A549 (cell line): ENCODE measurements around the gene ABT1. TPM values are rescaled to one million over a fixed set of nuclear protein-coding genes. Genes with fewer than 3 reads are reported as not detected.

Experiments used
- ATAC-seq, 2 experiments: fragments of 200-7000 bp in 1 of 2; fragments of >200 bp in 1 of 2; cut with Nextera tagmentation in 1 of 2; cut with Tn5 transposase in 1 of 2; 3 replicates each; pipeline versions ENCODE4 v1.8.0 to v1.9.1; 2018 to 2020; ENCODE audit warnings: mild to moderate bottlenecking in 1 of 2, moderate library complexity in 1 of 2
- CTCF ChIA-PET: fragments of 300-600 bp; sonication (Branson Sonifier 250); formaldehyde crosslinking; extraction: SDS; loops from one replicate; lab custom pipeline; 2021; ENCODE audit warnings: antibody characterized with exemption, inconsistent platforms; lab: Yijun Ruan, JAX
- POLR2A ChIA-PET: fragments of 350-600 bp; formaldehyde crosslinking; extraction: SDS; loops from one replicate; lab custom pipeline; 2021; ENCODE audit warnings: antibody characterized with exemption, inconsistent platforms; lab: Yijun Ruan, JAX
- DNase-seq, 2 experiments: peaks; one replicate each; pipeline versions ENCODE4 v3.0.0 to v3.0.0-alpha.2; 2011 to 2016; ENCODE audit warnings: low read depth in 1 of 2, low spot score in 1 of 2
- FAIRE-seq: peaks from 2 replicates; lab custom pipeline; 2011; peaks lifted over from hg19 to GRCh38; lab: Jason Lieb, UNC
- H3K27ac ChIP-seq, 2 experiments: fragments of >200 bp; sonication (Bioruptor Twin); formaldehyde crosslinking; 3 replicates each; pipeline ENCODE4 v1.5.1; 2016 to 2017
- H3K4me1 ChIP-seq: fragments of >200 bp; sonication (Bioruptor Twin); formaldehyde crosslinking; 3 replicates; pipeline ENCODE4 v1.6.1; 2016
- H3K4me2 ChIP-seq: fragments of >200 bp; sonication (Bioruptor Twin); formaldehyde crosslinking; 3 replicates; pipeline ENCODE4 v1.6.1; 2016
- H3K4me3 ChIP-seq: fragments of >200 bp; sonication (Bioruptor Twin); formaldehyde crosslinking; 3 replicates; pipeline ENCODE4 v1.5.1; 2016
- H3K9me3 ChIP-seq: fragments of >200 bp; sonication (Bioruptor Twin); formaldehyde crosslinking; 3 replicates; pipeline ENCODE4 v1.6.1; 2016
- ATOH8 ChIP-seq: fragments of 250-450 bp; sonication (Bioruptor Pico); IDR thresholded peaks from 2 replicates; pipeline ENCODE4 v1.5.0; 2020; ENCODE audit warnings: low read depth, mild to moderate bottlenecking, moderate library complexity
- BCL3 ChIP-seq: fragments of >200 bp; sonication (Bioruptor Twin); formaldehyde crosslinking; IDR thresholded peaks from 3 replicates; pipeline ENCODE4 v1.6.1; 2016
- BHLHE40 ChIP-seq: IDR thresholded peaks from 2 replicates; pipeline ENCODE4 v1.6.1; 2012; ENCODE audit warnings: low read depth, low read length, inconsistent platforms
- CBX8 ChIP-seq: fragments of 200-600 bp; sonication (generic); IDR thresholded peaks from 2 replicates; pipeline ENCODE4 v1.6.1; 2016
- CEBPB ChIP-seq, 2 experiments: fragments of >200 bp in 1 of 2; sonication (Bioruptor Twin) in 1 of 2; formaldehyde crosslinking in 1 of 2; IDR thresholded peaks; 2 replicates each; pipeline ENCODE4 v1.6.1; 2012 to 2016
- FOSL2 ChIP-seq, 2 experiments: fragments of 450-650 bp in 1 of 2; fragments of >200 bp in 1 of 2; sonication (Bioruptor Twin) in 1 of 2; formaldehyde crosslinking; IDR thresholded peaks; 2 replicates each; pipeline versions ENCODE4 v1.5.0 to v1.6.1; 2016 to 2020; ENCODE audit warnings: mild to moderate bottlenecking in 1 of 2, moderate library complexity in 1 of 2
- HEYL ChIP-seq: fragments of 250-450 bp; sonication (Bioruptor Pico); IDR thresholded peaks from 2 replicates; pipeline ENCODE4 v1.8.0; 2021; ENCODE audit warnings: mild to moderate bottlenecking, moderate library complexity
- HMGXB4 ChIP-seq: fragments of 250-450 bp; sonication (Bioruptor Pico); IDR thresholded peaks from 2 replicates; pipeline ENCODE4 v1.5.0; 2021; ENCODE audit warnings: mild to moderate bottlenecking, moderate library complexity, borderline replicate concordance
- JUN ChIP-seq, 2 experiments: fragments of >200 bp; sonication (Bioruptor Twin); formaldehyde crosslinking; IDR thresholded peaks; 2 replicates in 1 of 2; 3 replicates in 1 of 2; pipeline ENCODE4 v1.6.1; 2016 to 2017
- JUNB ChIP-seq: fragments of >200 bp; sonication (Bioruptor Twin); formaldehyde crosslinking; IDR thresholded peaks from 2 replicates; pipeline ENCODE4 v1.6.1; 2016
- MAZ ChIP-seq: fragments of 150-350 bp; IDR thresholded peaks from 2 replicates; pipeline ENCODE4 v1.6.1; 2014; ENCODE audit warnings: antibody characterized with exemption, low read depth, low read length, borderline replicate concordance
- NPAS2 ChIP-seq: fragments of 250-450 bp; sonication (Bioruptor Pico); IDR thresholded peaks from 2 replicates; pipeline ENCODE4 v1.8.0; 2022; ENCODE audit warnings: mild to moderate bottlenecking, moderate library complexity, borderline replicate concordance
- PHF8 ChIP-seq: fragments of 200-600 bp; sonication (generic); IDR thresholded peaks from 2 replicates; pipeline ENCODE4 v1.6.1; 2016; ENCODE audit warnings: low read depth, mild to moderate bottlenecking, antibody characterized with exemption, moderate library complexity, borderline replicate concordance
- RAD21 ChIP-seq, 2 experiments: fragments of >200 bp in 1 of 2; sonication (Bioruptor Twin) in 1 of 2; formaldehyde crosslinking in 1 of 2; IDR thresholded peaks in 1 of 2; conservative IDR thresholded peaks in 1 of 2; 2 replicates in 1 of 2; 3 replicates in 1 of 2; pipeline ENCODE4 v1.6.1; 2012 to 2018; ENCODE audit warnings: inconsistent platforms in 1 of 2
- SREBF2 ChIP-seq: fragments of 450-650 bp; IDR thresholded peaks from 2 replicates; pipeline ENCODE4 v1.6.1; 2014; ENCODE audit warnings: mild to moderate bottlenecking, moderate library complexity
- ZSCAN20 ChIP-seq: fragments of 250-450 bp; sonication (Bioruptor Pico); IDR thresholded peaks from 2 replicates; pipeline ENCODE4 v1.8.0; 2022; ENCODE audit warnings: mild to moderate bottlenecking, moderate library complexity
- whole genome bisulfite sequencing: methylation state at CpG from one replicate; pipeline ENCODE4 v1.1.6; 2017; ENCODE audit errors: missing lambda C conversion rate; 5-methylcytosine and 5-hydroxymethylcytosine counted together
- polyA plus RNA-seq, 4 experiments: library from polyadenylated mRNA; depleted of rRNA in 3 of 4; stranded (reverse); fragments of >200 nt; fragmentation: RNase III in 1 of 4; extraction: RNeasy Plus Mini Kit Qiagen cat#74134 plus additional on column Dnase treatment in 1 of 4; gene quantifications; 2 replicates in 3 of 4; 3 replicates in 1 of 4; pipeline ENCODE4 v1.2.3, GENCODE V29; 2011 to 2017

Gene ABT1
- polyA plus RNA-seq, 2 of the 4 experiments (the other 2 are of a cell fraction) = 10.6 to 11.1 TPM

GRCh38 chr6:26553264-26553634, 43.5 kb upstream of the ABT1 start:
- FAIRE-seq (no peak), ATAC-seq (peak; percentile 9 to 33; a peak in 4 of 6 replicates), DNase-seq (peak in 1 of 2 experiments; percentile 69)
- peaks cover 9% of the 10 kb centered on the region; the same call in 2 of the 3 replicates for H3K4me1 ChIP-seq
- WGBS = 1% methylated on average over 13 of the region's 13 CpGs
- no peaks in the 10 kb centered on the region for H3K9me3 ChIP-seq
- H3K4me2 ChIP-seq = peak overlapping the region; percentile 72
- peak overlapping the region; percentile 48 for H3K4me3 ChIP-seq
- POLR2A ChIA-PET = interaction anchor here (0.8 to 1.6 kb wide), 4 partner anchors 16 to 24 kb away, joined by 3 to 7 read pairs (median 4); partner anchors contain the start of gene HMGN4
- peak overlapping the region in 1 of 2 experiments; percentile 79; a peak in 3 of 6 replicates for H3K27ac ChIP-seq
- CTCF ChIA-PET = interaction anchor here (1.3 to 1.9 kb wide), 2 partner anchors 42 to 212 kb away, joined by 4 to 6 read pairs; no protein-coding TSS in a partner anchor
- TF ChIP-seq CEBPB (IDR thresholded peaks at IDR 0.05) = no peak
- TF ChIP-seq SREBF2 = peak; percentile 59
- TF ChIP-seq MAZ = 0 out of 2 replicates have a peak, but pooled peaks have one; percentile 26
- TF ChIP-seq HMGXB4 = peak; percentile 40; the same call in 1 of the 2 replicates
- no peak for TF ChIP-seq ATOH8 (CRISPR knock-in tag)
- TF ChIP-seq BHLHE40 = no peak

GRCh38 chr6:26553635-26554446, 42.9 kb upstream of the ABT1 start:
- Histone ChIP-seq H3K4me1 (peaks cover 9% of the 10 kb centered on the region; the same call in 2 of the 3 replicates), H3K27ac (peak overlapping the region; percentile 41 to 81; a peak in 4 of 6 replicates), H3K9me3 (no peaks in the 10 kb centered on the region), H3K4me3 (peak overlapping the region; percentile 48), H3K4me2 (peak overlapping the region; percentile 89)
- ChIA-PET POLR2A (interaction anchor here (0.8 to 1.6 kb wide), 4 partner anchors 16 to 23 kb away, joined by 3 to 7 read pairs (median 4); partner anchors contain the start of gene HMGN4), CTCF (interaction anchor here (1.3 to 1.9 kb wide), 3 partner anchors 16 to 212 kb away, joined by 4 to 7 read pairs (median 6); no protein-coding TSS in a partner anchor)
- TF ChIP-seq HMGXB4 = peak; percentile 68; the same call in 1 of the 2 replicates
- peak in 1 of 2 experiments; percentile 42; a peak in 1 of 4 replicates for TF ChIP-seq CEBPB (IDR thresholded peaks at IDR 0.05)
- TF ChIP-seq JUN (IDR thresholded peaks at IDR 0.05) = no peak
- no peak for TF ChIP-seq ZSCAN20
- TF ChIP-seq SREBF2 = peak; percentile 64
- TF ChIP-seq NPAS2 (CRISPR knock-in tag) = no peak
- TF ChIP-seq BCL3 = no peak
- peak in 1 of 2 experiments; percentile 1; a peak in 1 of 5 replicates for TF ChIP-seq RAD21 (conservative IDR thresholded peaks at IDR 0.05 in 1 of 2, IDR thresholded peaks at IDR 0.05 in 1 of 2)
- TF ChIP-seq JUNB = no peak
- no peak for TF ChIP-seq CBX8
- TF ChIP-seq PHF8 = 0 out of 2 replicates have a peak, but pooled peaks have one; percentile 24
- no peak for TF ChIP-seq FOSL2 (IDR thresholded peaks at IDR 0.05)
- peak; percentile 52 for TF ChIP-seq FOSL2 (CRISPR knock-in tag; IDR thresholded peaks at IDR 0.05)
- TF ChIP-seq HEYL (CRISPR knock-in tag) = no peak
- DNase-seq (peak in 1 of 2 experiments; percentile 86), FAIRE-seq (no peak), ATAC-seq (peak; percentile 35 to 58)
- WGBS = under 1% methylated on average over 19 of the region's 19 CpGs
